ENCODE results near the gene GREM1.

GREM1 gene

DNA sequence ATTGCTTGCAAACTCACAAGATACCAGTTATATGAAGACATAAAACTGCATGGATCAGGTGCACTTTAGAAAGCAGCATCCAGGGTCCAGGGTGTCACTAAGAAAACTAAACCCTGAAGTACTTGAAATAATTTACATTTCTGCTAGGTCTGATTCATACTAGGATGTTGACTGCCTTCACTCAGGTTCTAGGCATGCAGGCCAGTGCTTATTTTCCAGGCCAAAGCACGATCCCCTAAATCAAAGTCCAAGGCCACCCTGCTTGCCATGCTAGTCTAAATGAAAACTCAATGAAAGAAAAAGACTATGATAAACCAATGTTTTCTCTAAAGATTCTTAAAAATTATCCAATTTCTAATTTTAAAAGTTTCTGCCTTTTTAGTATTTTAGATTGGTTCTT lies 49.4 kb downstream of the GREM1 start:
- DNase-seq (ENCODE audit: insufficient read length, low spot score) = no peak
- TF ChIP-seq POLR2AphosphoS5 (IDR thresholded peaks at IDR 0.05; ENCODE audit: low read depth, low read length) (no peak), POLR2A (IDR thresholded peaks at IDR 0.05; ENCODE audit: low read depth, low read length) (no peak), PAX5 (IDR thresholded peaks at IDR 0.05; ENCODE audit: insufficient read depth, low read length, severe bottlenecking) (no peak), SPI1 (IDR thresholded peaks at IDR 0.05; ENCODE audit: low read depth, low read length) (no peak), TAF1 (IDR thresholded peaks at IDR 0.05; ENCODE audit: low read depth, low read length) (no peak), POU2F2 (IDR thresholded peaks at IDR 0.05; ENCODE audit: low read depth, low read length) (no peak)
- FAIRE-seq = no peak

DNA sequence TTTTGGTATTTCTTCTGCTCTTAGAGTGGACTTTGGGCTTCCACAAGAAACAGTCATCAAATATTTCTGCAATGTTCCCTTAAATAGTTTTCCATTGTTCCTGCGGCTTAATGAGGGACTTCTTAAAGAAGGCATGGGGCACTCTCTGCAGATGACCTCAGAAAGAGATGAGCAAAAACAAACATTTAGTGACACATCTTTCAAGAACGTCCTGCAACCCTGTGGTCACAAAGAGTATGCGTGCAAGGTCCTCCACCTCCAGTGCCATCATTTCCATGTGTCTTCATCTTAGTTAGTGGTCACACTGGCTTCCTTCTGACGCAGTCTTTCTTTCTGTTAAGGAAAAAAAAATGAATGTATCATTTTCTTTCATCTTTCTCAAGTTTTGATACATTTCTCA lies 56.2 kb downstream of the GREM1 start:
- FAIRE-seq = no peak
- DNase-seq (ENCODE audit: insufficient read length, low spot score) = no peak
- TF ChIP-seq PAX5 (IDR thresholded peaks at IDR 0.05; ENCODE audit: insufficient read depth, low read length, severe bottlenecking) = no peak
- TF ChIP-seq TAF1 (IDR thresholded peaks at IDR 0.05; ENCODE audit: low read depth, low read length) = no peak
- no peak for TF ChIP-seq SPI1 (IDR thresholded peaks at IDR 0.05; ENCODE audit: low read depth, low read length)
- no peak for TF ChIP-seq POLR2AphosphoS5 (IDR thresholded peaks at IDR 0.05; ENCODE audit: low read depth, low read length)
- no peak for TF ChIP-seq POU2F2 (IDR thresholded peaks at IDR 0.05; ENCODE audit: low read depth, low read length)
- no peak for TF ChIP-seq POLR2A (IDR thresholded peaks at IDR 0.05; ENCODE audit: low read depth, low read length)

DNA sequence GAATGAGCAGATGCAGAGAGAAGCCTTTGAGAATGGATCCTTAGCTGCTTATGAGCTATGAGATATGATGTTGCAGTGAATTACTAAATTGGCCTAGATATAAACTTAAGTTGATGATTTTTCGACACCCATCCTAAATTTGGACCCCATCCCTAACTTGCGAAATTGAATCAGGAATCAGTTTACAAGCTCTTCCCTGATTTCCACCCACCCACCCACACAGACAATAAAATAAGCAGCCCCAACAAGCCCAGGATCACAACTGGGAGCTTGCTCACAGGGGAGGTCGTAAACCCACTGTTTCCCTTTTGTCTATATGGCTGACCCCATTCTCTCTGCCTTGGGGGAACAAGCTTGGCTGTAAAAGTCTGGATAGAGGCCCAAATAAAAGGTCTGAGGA lies 57.3 kb downstream of the GREM1 start:
- no peak for FAIRE-seq
- no peak for TF ChIP-seq POU2F2 (IDR thresholded peaks at IDR 0.05; ENCODE audit: low read depth, low read length)

DNA sequence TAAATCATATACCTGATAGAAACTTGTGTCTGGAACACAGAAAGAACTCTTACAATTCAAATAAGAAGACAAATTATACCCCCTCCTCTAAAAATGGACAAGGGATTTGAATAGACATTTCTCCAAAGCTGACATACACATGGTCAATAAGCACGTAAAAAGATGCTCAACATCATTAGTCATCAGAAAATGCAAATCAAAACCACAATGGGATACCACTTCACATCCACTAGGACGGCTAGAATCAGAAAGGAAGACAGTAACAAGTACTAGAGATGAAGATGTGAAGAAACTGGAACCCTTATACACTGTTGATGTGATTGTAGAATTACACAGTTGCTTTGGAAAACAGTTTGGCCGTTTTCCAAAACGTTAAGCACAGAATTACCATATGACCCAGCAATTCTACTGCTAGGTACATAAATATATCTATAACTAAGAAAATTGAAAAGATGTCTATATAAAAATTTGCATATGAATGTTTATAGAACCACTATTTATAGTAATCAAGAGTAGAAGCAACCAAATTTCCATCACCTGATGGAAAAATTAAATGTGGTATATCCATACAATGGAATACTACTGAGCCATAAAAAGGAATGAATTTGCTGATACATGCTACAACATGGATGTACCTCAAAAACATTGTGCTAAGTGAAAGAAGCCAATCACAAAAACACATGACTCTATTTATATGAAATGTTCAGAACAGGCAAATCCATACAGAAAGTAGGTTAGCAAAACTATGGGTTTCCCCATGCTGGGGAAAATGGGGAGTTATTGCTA lies 60.8 kb downstream of the GREM1 start:
- no peak for TF ChIP-seq POLR2A (IDR thresholded peaks at IDR 0.05; ENCODE audit: low read depth, low read length)
- no peak for TF ChIP-seq PAX5 (IDR thresholded peaks at IDR 0.05; ENCODE audit: insufficient read depth, low read length, severe bottlenecking)
- TF ChIP-seq POU2F2 (IDR thresholded peaks at IDR 0.05; ENCODE audit: low read depth, low read length) = no peak
- TF ChIP-seq POLR2AphosphoS5 (IDR thresholded peaks at IDR 0.05; ENCODE audit: low read depth, low read length) = no peak
- no peak for TF ChIP-seq TAF1 (IDR thresholded peaks at IDR 0.05; ENCODE audit: low read depth, low read length)
- no peak for TF ChIP-seq SPI1 (IDR thresholded peaks at IDR 0.05; ENCODE audit: low read depth, low read length)
- DNase-seq (ENCODE audit: insufficient read length, low spot score) (no peak), FAIRE-seq (no peak)

More for the DNA sequence above, 57.3 kb downstream of the GREM1 start:
- DNase-seq (ENCODE audit: insufficient read length, low spot score) = no peak

DNA sequence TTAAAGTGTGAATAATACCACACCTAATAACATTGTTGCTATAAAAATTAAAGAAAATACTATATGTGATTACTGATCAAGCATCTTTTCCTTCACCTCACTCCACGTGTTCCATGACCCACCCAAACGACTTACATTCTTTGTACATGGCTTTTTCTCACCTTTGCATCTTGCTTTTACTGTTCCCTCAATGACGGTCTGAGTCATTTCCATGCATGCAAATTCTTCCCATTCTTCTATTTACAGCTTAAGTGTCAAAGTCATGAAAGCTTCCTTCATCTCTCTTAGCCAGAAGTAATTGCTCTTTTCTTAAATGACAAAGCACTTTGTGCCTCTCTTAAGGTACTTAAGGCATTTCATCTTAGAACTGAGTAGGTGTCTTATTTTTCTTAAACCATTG lies 64.0 kb downstream of the GREM1 start:
- DNase-seq (ENCODE audit: insufficient read length, low spot score) (no peak), FAIRE-seq (no peak)
- TF ChIP-seq POLR2A (IDR thresholded peaks at IDR 0.05; ENCODE audit: low read depth, low read length) (no peak), TAF1 (IDR thresholded peaks at IDR 0.05; ENCODE audit: low read depth, low read length) (no peak), POU2F2 (IDR thresholded peaks at IDR 0.05; ENCODE audit: low read depth, low read length) (no peak), SPI1 (IDR thresholded peaks at IDR 0.05; ENCODE audit: low read depth, low read length) (no peak), PAX5 (IDR thresholded peaks at IDR 0.05; ENCODE audit: insufficient read depth, low read length, severe bottlenecking) (no peak), POLR2AphosphoS5 (IDR thresholded peaks at IDR 0.05; ENCODE audit: low read depth, low read length) (no peak)

DNA sequence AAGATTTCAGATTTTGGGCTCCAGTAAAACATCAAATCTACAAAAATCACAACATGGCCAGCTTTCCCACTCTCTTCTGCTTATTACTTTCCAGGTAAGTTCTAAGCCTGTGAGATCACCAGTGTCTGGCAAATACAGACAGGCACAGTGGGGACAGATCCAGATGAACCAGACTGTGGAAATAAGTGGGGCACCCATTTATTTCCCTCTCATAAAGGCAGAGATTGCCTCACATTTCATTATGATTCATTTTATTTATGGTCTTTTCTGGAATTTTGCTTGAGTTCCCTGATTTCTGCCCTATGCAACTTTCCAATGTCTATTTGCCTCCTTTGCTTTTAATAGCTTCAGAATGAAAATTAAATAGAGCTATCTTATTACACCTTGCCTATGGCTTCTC lies 66.8 kb downstream of the GREM1 start:
- FAIRE-seq (no peak), DNase-seq (ENCODE audit: insufficient read length, low spot score) (no peak)
- TF ChIP-seq PAX5 (IDR thresholded peaks at IDR 0.05; ENCODE audit: insufficient read depth, low read length, severe bottlenecking) (no peak), POU2F2 (IDR thresholded peaks at IDR 0.05; ENCODE audit: low read depth, low read length) (no peak), POLR2A (IDR thresholded peaks at IDR 0.05; ENCODE audit: low read depth, low read length) (no peak), SPI1 (IDR thresholded peaks at IDR 0.05; ENCODE audit: low read depth, low read length) (no peak), POLR2AphosphoS5 (IDR thresholded peaks at IDR 0.05; ENCODE audit: low read depth, low read length) (no peak), TAF1 (IDR thresholded peaks at IDR 0.05; ENCODE audit: low read depth, low read length) (no peak)

DNA sequence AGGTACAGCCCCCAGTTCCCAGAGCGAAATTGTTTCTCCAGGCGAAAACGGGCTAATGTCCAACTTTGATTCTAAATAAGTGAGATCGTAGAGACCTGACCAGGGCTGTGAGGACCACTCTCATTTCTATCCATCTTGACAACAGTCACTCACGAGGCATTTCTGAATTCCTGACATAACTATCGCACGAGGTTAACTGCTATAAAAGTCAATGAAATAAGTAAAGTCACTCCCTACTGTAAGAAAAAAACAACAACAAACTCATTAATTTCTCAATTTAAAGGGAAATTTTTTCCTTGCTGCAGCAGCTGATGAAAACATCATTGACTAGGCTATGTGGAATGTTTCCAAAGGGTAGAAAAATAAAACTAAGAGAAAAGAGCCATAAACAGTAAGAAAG lies 69.1 kb downstream of the GREM1 start:
- TF ChIP-seq PAX5 (IDR thresholded peaks at IDR 0.05; ENCODE audit: insufficient read depth, low read length, severe bottlenecking) (no peak), TAF1 (IDR thresholded peaks at IDR 0.05; ENCODE audit: low read depth, low read length) (no peak), SPI1 (IDR thresholded peaks at IDR 0.05; ENCODE audit: low read depth, low read length) (no peak), POLR2A (IDR thresholded peaks at IDR 0.05; ENCODE audit: low read depth, low read length) (no peak), POU2F2 (IDR thresholded peaks at IDR 0.05; ENCODE audit: low read depth, low read length) (no peak), POLR2AphosphoS5 (IDR thresholded peaks at IDR 0.05; ENCODE audit: low read depth, low read length) (no peak)
- FAIRE-seq (no peak), DNase-seq (ENCODE audit: insufficient read length, low spot score) (no peak)

DNA sequence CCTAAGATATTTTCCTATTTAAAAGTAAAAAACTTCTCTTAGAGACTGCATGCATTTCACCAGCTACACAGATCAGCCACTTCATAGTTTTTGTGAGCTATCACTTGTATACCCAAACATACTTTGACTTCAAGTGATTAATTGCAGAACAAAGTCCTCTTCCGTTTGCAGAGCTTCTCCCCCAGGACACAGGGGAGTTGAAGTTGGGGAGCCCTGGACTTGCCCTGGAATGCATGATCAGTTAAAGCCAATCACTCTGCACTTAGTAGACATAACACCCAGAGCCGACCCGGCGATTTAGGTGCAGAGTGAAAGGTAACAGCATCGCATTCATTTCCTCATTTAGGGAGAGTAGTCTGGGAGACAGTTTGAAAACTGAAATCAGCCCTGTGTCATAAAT lies 70.1 kb downstream of the GREM1 start:
- DNase-seq (ENCODE audit: insufficient read length, low spot score) (no peak), FAIRE-seq (no peak)
- no peak for TF ChIP-seq POU2F2 (IDR thresholded peaks at IDR 0.05; ENCODE audit: low read depth, low read length)

DNA sequence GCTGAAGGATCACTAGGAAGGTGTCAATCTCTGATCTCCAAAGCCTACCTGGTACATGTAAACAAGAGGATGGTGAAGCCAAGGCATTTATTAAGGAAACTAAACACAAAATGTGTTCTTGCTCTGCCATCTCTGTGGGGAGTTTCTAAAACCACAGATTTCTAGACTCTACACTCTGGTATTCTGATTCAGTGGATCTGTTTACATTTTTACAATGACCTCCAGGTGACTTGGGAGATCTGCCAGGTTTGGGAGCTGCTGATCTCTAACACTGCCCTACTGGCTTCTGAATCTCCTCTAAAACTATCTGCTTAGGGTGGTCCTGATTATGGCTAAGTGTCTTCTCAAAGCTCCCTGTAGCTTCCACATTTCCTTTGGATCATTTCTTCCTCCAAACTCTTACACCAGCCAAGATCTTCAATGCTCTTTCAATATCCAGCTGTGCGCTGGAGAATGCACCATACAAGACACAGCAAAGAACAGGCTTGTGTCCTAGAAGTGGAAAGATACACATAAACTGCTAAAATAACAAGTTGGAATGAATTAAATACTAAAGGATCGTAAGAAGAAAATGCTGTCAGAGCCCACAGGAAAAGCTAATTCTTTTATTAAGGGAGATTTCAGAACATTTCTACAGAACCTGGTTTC lies 72.7 kb downstream of the GREM1 start:
- no peak for TF ChIP-seq TAF1 (IDR thresholded peaks at IDR 0.05; ENCODE audit: low read depth, low read length)
- no peak for TF ChIP-seq PAX5 (IDR thresholded peaks at IDR 0.05; ENCODE audit: insufficient read depth, low read length, severe bottlenecking)
- TF ChIP-seq SPI1 (IDR thresholded peaks at IDR 0.05; ENCODE audit: low read depth, low read length) = no peak
- TF ChIP-seq POLR2A (IDR thresholded peaks at IDR 0.05; ENCODE audit: low read depth, low read length) = no peak
- no peak for TF ChIP-seq POU2F2 (IDR thresholded peaks at IDR 0.05; ENCODE audit: low read depth, low read length)
- no peak for TF ChIP-seq POLR2AphosphoS5 (IDR thresholded peaks at IDR 0.05; ENCODE audit: low read depth, low read length)
- FAIRE-seq (no peak), DNase-seq (ENCODE audit: insufficient read length, low spot score) (no peak)

DNA sequence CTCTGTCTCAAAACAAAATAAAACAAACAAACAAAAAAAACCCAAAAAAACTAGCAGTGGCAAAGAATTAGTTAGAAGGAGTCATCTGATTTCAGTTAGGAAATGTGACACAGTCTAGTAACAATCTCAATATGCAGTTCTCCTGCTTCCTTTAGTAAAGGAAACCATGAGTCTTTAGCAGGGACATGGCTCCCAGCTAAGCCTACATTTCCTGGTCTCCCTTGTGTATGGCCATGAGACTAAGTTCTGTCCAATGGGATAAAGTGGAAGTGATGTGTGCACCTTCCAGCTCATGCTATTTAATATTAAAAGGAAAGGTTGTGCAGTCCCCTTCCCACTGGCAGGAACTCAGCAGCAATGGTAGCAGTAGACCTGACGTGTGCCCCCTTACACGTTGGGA lies 74.6 kb downstream of the GREM1 start:
- no peak for TF ChIP-seq POU2F2 (IDR thresholded peaks at IDR 0.05; ENCODE audit: low read depth, low read length)
- TF ChIP-seq TAF1 (IDR thresholded peaks at IDR 0.05; ENCODE audit: low read depth, low read length) = no peak
- TF ChIP-seq POLR2AphosphoS5 (IDR thresholded peaks at IDR 0.05; ENCODE audit: low read depth, low read length) = no peak
- TF ChIP-seq SPI1 (IDR thresholded peaks at IDR 0.05; ENCODE audit: low read depth, low read length) = no peak
- TF ChIP-seq POLR2A (IDR thresholded peaks at IDR 0.05; ENCODE audit: low read depth, low read length) = no peak
- no peak for TF ChIP-seq PAX5 (IDR thresholded peaks at IDR 0.05; ENCODE audit: insufficient read depth, low read length, severe bottlenecking)
- no peak for FAIRE-seq
- no peak for DNase-seq (ENCODE audit: insufficient read length, low spot score)
